ENCODE data around the gene MOB2.

The MOB2 gene

DNA sequence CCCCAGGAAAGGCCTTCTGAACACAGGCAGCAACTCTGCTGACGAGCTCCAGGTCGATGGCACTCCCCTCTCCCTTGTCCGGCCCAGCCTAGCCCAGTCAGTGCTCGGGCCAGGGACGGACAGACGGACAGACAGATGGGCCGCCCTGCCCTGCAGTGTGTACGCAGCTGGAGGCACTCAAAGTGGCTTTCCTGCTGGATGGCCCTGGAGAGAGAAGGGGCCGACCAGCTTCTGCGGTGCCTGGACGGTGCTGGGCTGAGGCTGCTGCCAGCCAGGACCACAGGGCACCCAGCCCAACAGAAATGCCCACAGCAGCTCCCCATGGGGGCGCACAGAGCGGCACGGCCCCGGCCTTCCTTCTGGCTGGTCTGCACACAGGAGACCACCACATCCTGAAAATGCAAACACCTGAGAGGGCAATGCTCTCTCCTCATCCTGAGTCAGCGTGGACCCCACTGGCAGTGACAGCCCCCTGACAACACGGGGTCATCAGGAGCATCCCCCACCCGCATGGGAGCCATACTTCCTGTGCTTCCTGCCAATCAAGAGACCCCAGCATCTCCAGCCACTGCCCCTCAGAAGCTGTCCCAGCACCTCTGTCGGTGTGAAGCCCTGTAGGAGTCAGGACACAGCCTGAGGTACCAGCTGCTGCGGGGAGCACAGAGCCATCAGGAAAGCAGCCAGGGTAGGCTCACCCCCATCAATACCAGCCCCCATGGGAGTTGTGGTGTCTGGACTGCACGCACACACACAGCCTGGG lies 692 bp upstream of the MOB2 start:
- no peak for DNase-seq (ENCODE audit: low read depth, low spot score)

GRCh38 chr11:1485504-1485885 lies 1.1 kb downstream of the MOB2 start:
- DNase-seq (ENCODE audit: low read depth, low spot score), result no peak

DNA sequence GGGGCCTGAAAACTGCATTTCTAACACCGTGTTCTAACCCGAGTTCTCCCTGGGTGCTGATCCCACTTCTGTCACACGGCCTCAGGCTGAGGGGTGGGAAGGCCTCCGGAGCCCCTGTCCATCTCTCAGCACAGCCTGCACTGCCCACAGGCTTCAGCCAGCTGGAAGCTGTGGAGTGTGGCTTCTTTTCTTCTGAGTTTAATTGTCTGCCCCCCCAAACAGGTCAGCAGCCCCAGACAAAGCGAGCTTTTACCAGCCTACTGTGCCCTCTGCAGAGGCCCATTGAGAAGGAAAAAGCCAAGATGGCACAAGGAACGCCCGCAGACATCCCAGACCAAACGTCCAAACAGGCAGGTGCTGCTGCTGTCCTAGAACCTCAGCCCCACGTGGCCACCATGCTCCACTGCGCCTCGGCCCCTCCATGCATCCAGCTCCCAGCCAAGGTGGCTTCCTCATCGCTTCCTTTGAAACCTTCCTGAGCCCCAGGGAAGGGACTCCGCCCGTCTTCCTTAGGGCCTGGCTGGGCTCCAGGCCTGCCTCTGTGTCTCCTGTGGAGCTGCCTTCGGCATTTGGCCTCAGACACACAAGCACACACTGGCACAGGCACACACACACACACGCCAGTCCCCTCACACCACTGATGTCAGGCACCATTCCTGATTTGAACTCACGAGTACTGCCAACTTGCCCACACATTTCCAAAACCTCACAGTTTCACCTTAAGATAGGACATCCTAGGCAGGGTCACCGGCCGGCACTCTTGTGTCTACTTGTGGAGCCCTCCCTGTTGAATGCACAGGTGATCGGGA lies 1.7 kb downstream of the MOB2 start:
- peak; percentile 39 for DNase-seq (ENCODE audit: low read depth, low spot score)

GRCh38 chr11:1484061-1484671 lies 2.4 kb downstream of the MOB2 start:
- DNase-seq (ENCODE audit: low read depth, low spot score), result no peak

DNA sequence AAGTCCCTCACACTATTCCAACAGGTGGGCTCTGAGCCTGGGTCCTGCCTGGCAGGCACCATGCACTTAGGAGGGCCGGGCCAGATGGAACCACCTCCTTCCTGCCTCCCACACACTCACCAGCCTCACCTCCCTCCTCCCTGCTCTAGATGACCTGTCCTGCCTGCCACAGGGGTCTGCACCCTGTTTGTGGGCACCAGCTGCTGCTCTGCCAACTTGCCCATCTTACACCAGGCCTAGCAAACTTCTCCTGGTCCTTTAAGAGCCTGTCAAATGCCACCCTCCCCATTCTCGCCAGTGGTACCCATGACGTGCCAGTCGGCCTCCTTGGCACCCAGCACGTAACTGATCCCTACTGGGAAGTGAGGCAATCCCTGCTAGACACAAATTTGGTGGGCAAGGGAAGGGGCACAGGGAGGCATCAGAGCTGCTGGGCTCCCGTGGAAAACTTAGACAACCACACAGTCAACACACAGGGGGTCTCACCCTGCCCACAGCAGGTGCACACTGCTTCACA lies 3.1 kb downstream of the MOB2 start:
- no peak for DNase-seq (ENCODE audit: low read depth, low spot score)

DNA sequence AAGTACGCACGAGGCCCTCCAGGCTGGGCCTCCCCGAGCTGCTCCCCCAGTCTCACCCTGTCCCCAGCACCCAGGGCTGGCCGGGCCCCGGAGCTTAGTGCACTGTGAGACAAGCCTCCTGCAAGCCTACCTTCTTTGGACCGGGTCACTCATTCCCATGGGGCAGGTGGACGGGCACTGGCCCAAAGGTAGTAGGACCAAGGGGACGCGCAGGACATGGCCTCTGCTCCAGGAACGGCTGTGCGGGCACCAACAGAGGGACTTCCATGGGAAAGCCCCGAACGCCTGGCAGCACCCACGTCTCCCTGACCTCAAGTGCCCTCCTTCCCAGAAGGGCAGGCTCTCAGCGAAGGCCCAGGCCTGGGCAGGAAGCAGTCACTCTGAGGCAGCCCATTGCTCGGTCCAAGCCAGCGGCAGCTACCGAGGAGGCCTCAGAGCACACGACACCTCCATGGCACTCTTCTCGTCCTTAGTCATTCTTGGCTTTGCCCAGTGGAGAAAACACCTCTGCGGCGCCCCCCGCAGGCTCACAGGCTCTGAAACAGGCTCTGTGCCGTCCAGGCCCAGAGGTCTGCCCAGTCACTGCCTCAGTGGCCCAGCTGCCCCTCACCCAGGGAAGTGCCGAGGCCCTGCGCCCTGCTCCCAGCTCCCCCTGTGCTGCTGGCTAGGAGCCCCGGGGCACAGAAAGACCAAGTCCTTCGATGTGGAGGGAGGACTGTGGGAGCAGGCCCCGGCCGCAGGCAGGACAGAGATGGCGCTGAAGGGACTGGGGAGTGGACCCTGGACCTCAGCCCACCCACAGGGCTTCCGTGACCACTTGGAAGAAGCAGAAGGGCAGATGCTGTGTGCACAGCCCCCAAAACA lies 3.8 kb downstream of the MOB2 start:
- no peak for DNase-seq (ENCODE audit: low read depth, low spot score)

DNA sequence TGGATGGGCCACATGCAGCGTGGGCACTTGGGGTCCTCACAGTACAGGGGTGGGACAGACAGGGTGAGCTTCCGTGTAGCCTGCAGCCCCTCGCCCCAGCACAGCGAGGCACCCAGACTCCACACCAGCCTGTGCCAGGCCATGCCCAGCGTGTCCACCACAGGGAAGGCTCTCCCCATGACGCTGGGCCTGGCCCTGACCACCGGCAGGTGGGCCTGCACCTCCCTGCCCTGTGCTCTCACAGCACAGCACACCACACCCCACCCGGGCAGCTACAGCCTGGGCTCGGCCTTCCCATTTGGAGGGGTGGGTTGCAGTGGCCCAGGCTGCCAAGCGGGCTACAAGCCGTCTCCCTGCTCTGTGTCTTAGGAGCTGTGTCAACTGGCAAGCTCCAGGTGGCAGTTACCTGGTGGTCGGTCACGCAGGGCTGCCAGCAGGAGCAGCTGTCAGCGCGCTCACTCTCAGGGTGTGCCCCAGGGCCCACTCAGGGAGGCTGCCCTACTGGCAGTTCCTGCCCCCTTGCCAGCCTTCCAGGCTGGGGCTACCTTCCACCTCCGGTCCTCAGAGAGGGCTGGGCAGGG lies 4.6 kb downstream of the MOB2 start:
- no peak for DNase-seq (ENCODE audit: low read depth, low spot score)

GRCh38 chr11:1481483-1481825 lies 5.1 kb downstream of the MOB2 start:
- no peak for DNase-seq (ENCODE audit: low read depth, low spot score)

GRCh38 chr11:1480555-1481482 lies 5.8 kb downstream of the MOB2 start:
- DNase-seq (ENCODE audit: low read depth, low spot score), result no peak

GRCh38 chr11:1480191-1480554 lies 6.4 kb downstream of the MOB2 start:
- no peak for DNase-seq (ENCODE audit: low read depth, low spot score)

DNA sequence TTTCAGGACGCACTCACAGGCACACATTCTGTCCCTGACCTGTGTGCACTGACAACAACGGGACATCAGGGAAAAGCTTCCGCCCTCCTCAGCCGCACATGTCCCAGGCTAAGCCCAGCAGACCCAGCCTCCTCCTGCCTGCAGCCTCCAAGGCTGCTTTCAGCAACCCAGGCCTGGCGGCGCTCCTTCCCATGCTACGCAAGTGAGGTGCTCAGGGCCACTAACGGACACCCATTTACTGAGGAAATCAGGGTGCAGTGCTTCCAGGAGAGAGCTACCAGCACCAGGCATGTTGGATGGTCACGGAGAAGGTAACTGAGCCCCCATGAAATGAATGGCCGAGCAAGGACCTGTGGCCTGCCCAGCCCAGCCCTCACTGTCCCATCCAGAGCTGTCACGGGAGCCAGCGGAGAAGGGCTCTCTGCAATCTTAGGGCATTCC lies 6.9 kb downstream of the MOB2 start:
- DNase-seq (ENCODE audit: low read depth, low spot score), result no peak

DNA sequence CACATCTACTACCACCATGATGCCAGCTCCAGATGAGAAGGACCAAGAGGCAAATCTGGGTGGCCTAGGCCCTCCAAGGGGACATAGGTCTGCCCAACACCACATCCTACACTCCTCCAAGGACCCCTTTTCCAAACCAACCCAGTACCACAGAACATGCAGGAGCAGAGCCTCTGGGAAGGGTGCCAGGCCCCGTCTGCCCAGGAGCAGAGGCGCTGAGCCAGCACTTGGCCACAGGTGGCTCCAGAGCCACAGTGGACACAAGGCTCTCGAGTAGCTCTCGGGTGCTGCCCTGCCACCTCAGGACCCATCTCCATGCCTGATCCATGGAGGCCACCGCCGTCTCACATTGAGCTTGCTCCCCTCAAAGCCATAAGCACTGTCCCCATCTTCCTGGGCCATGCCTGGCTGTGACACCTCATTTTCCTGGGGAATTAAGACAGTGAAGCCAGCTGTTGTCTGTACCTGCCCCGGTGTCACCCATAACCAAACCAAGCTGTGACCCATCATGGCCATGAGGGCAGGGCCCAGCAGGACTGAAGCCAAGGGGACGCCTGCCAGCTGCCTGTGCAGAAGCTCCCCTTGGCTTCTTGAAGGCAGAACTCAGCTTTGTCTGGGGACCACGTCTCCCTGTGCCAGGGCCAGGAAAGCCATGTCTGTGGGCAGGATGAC lies 7.4 kb downstream of the MOB2 start:
- DNase-seq (ENCODE audit: low read depth, low spot score), result no peak

DNA sequence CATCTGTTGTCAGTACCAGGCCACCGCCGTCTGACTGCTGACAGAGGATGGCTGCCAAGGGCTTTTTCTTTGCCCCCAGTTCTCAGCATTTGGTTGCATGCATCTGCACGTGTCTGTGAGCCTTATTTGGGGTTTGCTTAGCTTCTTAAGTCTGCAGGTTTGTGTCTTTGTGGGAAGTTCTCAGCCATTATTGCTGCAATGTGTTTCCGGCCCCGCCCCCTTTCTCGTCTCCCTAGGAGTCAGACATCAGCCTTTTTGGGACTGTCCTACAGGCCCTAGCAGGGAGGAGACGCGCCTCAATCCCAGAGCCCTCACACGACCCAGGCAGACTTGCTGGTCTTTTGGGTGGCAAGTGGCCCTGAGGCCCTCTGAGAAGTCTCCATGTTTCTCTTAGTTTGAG lies 8.0 kb downstream of the MOB2 start:
- no peak for DNase-seq (ENCODE audit: low read depth, low spot score)

GRCh38 chr11:1478011-1478410 lies 8.6 kb downstream of the MOB2 start:
- DNase-seq (ENCODE audit: low read depth, low spot score), result no peak

- DNase-seq (ENCODE audit: low read depth, low spot score), result no peak
These were observed 9.4 kb downstream of the MOB2 start for GRCh38 chr11:1476940-1477736.

DNA sequence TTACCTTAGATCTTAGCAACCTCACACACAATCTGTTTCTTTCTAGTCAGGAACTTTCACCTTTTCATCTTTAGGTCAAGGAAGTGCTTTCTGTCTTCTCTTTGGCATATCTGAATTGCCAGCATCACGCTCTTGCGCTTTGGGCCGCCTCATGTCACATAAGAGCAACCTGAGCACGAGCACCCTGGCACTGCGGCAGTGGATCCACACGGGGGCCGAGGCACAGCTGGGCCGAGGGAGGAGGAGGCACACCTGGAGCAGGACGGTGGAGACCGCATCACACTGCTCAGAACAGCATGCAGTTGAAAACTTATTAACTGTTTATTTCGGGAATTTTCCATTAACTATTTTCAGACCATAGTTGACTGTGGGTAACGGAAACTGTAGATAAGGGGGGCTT lies 10.7 kb downstream of the MOB2 start:
- no peak for DNase-seq (ENCODE audit: low read depth, low spot score)

DNA sequence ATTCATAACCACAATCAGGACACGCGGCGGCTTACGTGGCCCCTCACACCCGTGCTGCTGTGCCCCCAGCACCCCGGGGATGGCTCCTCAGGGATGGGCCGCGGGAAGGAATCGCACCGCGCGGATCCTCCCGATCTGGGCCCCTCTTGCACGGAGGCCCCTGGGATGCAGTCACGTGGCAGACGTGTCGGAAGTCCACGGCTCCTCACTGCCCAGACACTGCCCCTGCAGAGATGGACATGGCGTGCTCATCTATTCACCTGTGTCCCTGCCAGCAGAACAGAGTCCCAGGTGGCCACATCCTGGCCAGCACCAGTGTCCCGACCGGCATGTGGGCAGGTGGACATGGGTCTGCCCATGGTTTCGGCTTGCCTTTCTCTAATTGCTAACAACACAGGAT lies 12.8 kb downstream of the MOB2 start:
- DNase-seq (ENCODE audit: low read depth, low spot score), result no peak

GRCh38 chr11:1473011-1473628 lies 13.5 kb downstream of the MOB2 start:
- no peak for DNase-seq (ENCODE audit: low read depth, low spot score)
